HG03469 (cell line): Measurements from ENCODE around the gene METTL14.
"Not testable (repeated sequence)": the region's sequence is repeated elsewhere in the genome, so short reads cannot be mapped to it uniquely, and the experiment has no call there.

ENCODE experiments used
- ATAC-seq: cut with Tn5 transposase; IDR thresholded peaks from one replicate; pipeline ENCODE4 v1.9.1; 2021; ENCODE audit warnings: mild to moderate bottlenecking, moderate library complexity, moderate number of reproducible peaks; ENCODE audit not compliant: unreplicated experiment

Gene METTL14

DNA sequence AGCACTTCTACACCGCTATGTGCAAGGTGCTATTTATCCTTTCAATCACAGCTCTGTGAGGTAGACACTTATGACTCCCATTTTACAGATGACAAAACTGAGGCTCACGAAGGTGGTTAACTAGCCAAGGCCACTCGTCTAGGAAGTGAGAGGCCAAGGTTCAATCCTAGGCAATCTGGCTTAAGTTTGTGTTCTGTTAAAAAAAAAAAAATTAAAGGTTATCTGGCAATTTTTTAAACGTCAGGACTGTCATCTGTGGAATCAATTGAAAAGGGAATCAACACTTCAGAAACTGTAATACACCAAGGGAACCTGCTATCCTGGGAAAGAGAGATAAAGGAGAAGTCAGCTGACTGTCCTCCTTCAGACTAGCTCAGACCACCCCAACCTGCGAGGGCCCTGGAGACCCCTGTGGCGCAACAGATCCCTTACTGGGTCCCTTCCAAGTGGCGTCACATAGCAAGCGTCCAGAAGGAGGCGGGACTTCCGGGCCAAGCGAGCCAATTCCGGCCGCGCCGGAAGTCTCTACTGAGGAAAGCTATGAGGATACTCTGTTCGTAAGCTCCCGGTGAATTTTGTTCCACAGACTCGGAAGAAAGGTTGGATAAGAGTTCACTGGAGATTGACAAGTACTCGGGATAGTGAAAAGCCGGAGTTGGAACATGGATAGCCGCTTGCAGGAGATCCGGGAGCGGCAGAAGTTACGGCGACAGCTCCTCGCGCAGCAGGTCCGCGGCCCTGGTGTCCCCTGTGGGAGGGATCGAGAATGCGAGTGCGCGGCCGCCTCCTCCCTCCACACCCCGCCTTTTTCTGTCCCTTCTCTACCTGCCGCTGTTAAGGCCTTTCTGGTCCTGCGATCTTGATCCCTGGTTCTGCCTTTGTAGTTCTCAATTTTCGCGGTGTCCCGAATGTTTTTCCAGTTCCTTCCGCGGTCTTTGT, at the start of gene METTL14:
METTL14 (plus strand) TSS at position 520 of the 939 bp plus-strand sequence; CDS start at position 663, 143 bp downstream.
- peak; percentile 99 for ATAC-seq

DNA sequence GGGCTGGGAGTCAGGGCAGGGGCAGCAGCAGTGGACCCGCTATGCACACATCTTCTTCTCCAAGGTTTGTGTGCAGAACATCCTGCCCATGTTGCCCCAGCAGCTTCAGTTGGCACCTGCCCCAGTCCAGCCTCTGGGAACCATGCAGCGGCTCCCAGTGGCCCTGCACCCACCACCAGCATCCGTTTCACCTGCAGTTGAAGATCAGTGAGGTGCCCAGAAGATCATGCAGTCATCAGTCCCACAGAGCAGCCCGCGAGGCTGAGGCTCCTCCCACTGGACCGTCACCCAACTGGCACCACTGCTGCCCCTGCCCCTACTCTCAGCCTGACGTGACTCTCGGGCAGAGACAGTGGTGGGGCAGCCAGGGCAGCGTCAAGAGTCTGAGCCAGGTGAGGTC, 49.1 kb upstream of the METTL14 start:
- not testable (repeated sequence) for ATAC-seq

GRCh38 chr4:118664665-118665064, 20.5 kb upstream of the METTL14 start:
- ATAC-seq, result not testable (repeated sequence)

DNA sequence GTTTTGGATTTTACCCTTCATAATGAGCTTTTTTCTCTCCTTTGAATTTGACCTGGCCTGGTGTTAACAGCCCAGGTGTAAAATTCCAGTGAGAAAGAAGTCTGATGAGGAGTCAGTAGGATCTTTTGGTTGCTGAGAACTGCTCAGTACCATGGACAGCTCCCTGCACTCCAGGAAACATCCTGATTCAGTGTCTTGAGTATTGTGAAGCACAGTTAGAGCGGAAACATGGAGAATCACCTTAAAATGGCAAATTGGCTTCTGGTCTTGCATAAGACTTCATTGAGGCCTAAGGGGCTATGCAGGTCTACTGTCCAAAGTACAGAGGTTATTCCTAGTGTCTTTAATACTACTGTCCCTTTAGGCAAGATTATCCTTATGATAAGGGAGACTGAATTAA, 16.0 kb upstream of the METTL14 start:
- ATAC-seq, result not testable (repeated sequence)

DNA sequence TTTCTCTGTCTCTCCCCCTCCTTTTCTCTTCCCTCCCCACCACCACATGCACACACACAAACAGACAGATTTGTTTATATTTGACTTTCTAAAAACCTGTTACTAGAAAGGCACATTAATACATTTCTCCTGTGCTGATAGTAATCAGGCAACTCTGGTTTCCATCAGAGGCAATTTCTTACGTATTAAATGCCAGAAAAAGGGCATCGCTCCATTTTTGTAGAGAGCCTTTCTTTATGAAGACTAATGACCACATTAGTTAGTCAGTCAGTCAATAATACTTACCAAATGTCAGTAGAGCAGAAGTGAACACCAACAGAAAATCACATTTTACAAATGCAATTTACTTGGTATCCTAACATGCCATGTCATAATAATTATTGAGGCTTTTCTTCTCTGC, 14.2 kb upstream of the METTL14 start:
- not testable (repeated sequence) for ATAC-seq

GRCh38 chr4:118676128-118676527, 9.1 kb upstream of the METTL14 start:
- no peak for ATAC-seq

DNA sequence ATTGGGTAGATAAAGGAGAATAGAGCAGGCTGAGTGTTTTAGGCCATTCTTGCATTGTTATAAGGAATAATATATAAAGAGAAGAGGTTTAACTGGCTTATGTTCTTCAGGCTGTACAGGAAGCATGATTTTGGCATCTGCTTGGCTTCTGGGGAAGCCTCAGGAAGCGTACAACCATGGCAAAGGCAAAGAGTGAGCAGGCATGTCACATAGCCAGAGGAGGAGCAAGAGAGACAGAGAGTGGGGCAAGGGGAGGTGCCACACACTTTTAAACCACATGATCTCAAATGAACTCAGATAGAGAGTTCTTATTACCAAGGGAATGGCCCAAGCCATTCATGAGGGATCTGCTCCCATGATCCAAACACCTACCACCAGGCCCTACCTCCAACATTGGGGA, 4.4 kb upstream of the METTL14 start:
- no peak for ATAC-seq

DNA sequence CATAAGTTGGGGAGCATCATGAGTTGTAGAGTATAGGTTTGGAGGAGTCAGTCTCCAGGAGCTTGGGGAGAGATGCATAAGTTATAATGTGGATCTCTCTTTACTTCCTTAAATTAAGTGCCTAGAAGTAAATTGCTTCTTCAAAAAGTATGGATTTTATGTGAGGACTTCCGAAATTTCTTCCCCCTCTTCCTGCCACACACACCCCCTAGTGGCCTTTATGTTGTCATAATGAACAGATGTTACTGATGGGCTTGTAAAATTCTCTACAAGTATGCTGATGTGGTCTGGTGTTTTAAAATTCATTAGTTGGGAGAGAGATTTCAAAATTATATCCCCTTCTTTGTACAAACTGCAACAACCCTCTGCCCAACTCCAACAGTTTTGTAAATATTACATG, 2.3 kb upstream of the METTL14 start:
- no peak for ATAC-seq

GRCh38 chr4:118683513-118683912, 1.7 kb upstream of the METTL14 start:
- ATAC-seq, result no peak

DNA sequence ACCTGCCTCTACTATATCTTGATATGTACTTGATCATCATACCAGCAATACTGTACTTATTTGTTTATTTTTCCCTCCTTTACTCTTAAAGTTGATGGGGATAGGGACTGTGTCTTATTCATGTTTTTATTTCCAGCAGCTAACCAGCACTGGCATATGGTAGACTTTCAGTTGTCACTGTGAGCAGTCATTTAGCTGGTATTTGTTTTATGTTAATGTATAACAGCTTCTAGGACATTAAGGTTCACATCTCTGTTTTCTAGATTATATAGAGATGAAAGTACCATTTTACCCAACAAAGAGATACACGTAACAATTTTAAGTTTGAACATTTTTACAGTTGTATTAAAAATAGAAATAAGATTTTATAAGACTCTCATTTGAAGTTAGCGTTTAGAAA, 17.9 kb downstream of the METTL14 start:
- ATAC-seq, result no peak

DNA sequence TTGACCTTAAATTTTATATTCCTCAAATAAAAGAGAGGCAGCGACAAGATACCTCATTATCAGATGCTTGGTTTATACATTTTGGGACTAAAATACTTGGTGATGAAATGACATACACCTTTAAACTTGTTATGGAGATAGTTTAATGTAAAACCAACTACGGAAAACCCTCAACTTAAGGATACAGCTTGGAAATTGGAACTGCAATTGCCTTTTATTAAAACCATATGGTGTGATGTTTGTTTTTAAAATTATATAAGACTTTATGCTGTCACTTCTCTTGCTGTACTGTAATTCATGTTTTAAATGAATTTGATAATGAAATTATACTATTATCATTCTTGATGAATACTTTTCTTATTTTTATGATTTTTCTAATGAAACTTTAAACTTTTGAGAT, 25.9 kb downstream of the METTL14 start:
- ATAC-seq, result no peak

GRCh38 chr4:118712872-118713271, 27.7 kb downstream of the METTL14 start:
- no peak for ATAC-seq

- no peak for ATAC-seq
Observed at GRCh38 chr4:118714682-118715081, 29.5 kb downstream of the METTL14 start.

GRCh38 chr4:118716304-118716703, 31.1 kb downstream of the METTL14 start:
- no peak for ATAC-seq

DNA sequence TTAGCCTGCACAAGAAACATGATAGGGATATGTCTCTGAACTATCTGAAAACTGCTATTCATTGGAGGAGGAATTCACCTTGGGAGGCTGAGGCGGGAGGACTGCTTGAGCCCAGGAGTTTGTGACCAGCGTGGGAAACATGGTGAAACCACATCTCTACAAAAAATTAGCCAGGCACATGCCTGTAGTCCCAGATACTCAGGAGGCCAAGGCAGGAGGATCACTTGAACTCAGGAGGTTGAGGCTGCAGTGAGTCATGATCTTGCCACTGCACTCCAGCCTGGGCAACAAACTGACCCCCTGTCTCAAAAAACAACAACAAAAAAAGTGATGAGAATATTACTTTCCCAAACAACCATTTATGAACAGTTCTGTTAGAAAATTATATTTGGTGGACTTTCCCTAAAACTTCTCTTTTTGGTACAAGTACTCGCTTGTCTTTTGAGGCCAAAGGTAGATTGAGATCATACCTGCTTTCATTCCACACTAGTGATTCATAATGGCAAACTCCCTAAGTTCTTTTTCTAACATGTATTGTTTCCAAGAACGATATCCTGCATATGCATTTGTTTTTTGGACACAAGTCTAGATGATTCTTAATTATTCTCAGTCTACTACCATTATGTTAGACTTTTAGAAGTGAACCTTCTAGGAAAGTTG, 33.4 kb downstream of the METTL14 start:
- no peak for ATAC-seq

DNA sequence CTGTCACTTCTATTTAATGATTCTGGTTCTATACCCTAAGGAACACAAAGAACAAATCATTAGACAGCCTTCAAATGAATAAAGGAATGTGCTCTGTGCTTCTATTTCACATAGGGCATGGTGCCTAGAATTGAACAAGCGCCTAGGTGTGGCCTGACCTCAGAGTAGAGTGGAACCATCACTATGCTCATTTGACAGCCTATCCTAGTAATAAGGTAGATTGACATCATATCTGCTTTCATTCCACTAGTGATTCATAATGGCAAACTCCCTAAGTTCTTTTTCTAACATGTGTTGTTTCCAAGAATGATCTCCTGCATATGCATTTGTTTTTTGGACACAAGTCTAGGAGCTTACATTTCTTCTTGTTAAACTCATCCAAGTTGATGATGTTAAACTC, 36.6 kb downstream of the METTL14 start:
- ATAC-seq, result no peak

DNA sequence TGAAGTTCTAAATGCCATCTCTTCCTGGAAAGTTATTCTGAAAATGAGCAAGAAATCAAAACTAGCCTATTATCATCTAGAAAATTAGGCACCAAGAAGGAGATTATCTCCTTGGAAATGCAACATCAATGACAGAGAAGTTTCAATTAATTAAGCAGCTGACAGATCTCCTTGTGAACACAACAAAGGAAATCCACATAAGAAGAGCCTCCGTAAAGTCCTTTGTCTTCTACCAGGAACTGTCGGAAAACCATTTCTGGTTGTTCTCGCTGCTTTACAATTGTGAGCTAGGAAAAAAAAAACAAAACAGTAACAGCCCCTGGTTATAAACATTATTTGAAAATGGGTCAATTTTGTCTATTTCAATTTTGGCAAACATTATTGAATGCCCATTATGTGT, 38.2 kb downstream of the METTL14 start:
- no peak for ATAC-seq

GRCh38 chr4:118727360-118727759, 42.2 kb downstream of the METTL14 start:
- no peak for ATAC-seq

DNA sequence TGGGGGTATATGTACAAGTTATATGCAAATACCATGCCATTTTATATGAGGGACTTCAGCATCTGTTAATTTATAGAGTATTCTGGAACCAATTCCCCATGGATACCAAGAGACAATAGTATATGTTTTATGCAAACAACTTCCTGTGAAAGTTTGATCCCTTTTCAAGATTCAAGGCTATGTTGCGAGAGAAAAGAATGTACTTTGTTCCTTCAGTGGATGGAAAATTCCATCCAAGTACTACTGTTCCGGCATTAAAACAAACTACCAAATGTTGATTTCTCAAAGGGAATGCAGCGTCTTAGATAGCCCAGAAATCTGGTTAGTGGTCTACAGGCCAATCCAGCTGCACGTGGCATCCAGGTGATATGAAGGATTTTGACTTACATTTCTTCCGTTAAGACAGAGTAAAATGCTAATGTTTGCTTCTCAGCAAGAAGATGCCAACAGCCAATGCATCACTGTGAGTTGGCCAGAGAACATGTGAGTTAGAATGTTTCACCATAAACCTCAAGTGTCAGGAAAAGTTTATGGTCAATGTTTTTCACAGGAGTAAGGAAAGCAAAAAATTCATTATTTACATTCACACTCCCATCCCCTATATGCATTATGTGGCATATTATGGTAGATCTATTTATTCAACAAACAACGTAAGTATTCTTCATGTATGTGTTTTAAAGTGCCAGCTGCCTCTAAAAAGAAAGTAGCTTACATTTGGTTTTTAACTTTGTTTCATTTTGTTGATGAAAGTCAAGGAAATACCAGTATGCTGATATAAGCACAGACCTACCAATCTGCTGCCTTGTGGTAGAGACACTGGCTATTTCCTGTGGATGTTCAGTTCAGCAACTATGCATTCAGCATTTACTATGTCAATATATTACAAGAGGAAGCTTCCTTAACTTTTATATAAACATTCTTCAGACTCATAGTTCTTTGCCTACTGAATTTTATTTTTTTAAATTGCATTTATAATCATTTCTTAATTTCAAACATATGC, 44.4 kb downstream of the METTL14 start:
- no peak for ATAC-seq

- no peak for ATAC-seq
Observed at GRCh38 chr4:118730683-118731082, 45.5 kb downstream of the METTL14 start.
